GM12874 (cell line): ENCODE measurements around the gene GTF2A1L.

Experiments used
- CTCF ChIP-seq: IDR thresholded peaks from 2 replicates; pipeline ENCODE4 v1.5.1; 2011; ENCODE audit warnings: low read depth, mild to moderate bottlenecking, control low read depth, low read length, moderate library complexity; ENCODE audit not compliant: insufficient read depth

The GTF2A1L gene

GRCh38 chr2:48727560-48727959 is 109.9 kb downstream of the GTF2A1L start:
- TF ChIP-seq CTCF = no peak

GRCh38 chr2:48728295-48728694 is 110.6 kb downstream of the GTF2A1L start:
- TF ChIP-seq CTCF = no peak

- no peak for TF ChIP-seq CTCF
These were observed 111.2 kb downstream of the GTF2A1L start for GRCh38 chr2:48728840-48729239.
